BJ (cell line): ENCODE results near the gene ZNF584. TPM values are rescaled to one million over a fixed set of nuclear protein-coding genes. Genes with fewer than 3 reads are reported as not detected.
A peak's percentile ranks its signal among the peaks of the same experiment; 100 is the strongest.

Source experiments
- CTCF ChIA-PET: fragments of 350-600 bp; formaldehyde crosslinking; extraction: SDS; loops from one replicate; lab custom pipeline; 2021; ENCODE audit warnings: antibody characterized with exemption, inconsistent platforms; lab: Yijun Ruan, JAX
- POLR2A ChIA-PET: fragments of 300-600 bp; sonication (Branson Sonifier 250); formaldehyde crosslinking; extraction: SDS; loops from one replicate; lab custom pipeline; 2021; ENCODE audit warnings: antibody characterized with exemption; lab: Charles Lee
- DNase-seq: peaks from one replicate; pipeline ENCODE4 v3.0.0-alpha.2; 2011; ENCODE audit warnings: low read depth
- H3K27me3 ChIP-seq: 2 replicates; pipeline ENCODE4 v1.6.0; 2011; ENCODE audit warnings: low read length; ENCODE audit not compliant: control insufficient read depth, insufficient read depth
- H3K36me3 ChIP-seq: 2 replicates; pipeline ENCODE4 v1.5.1; 2011; ENCODE audit warnings: low read length; ENCODE audit not compliant: control insufficient read depth, insufficient read depth
- H3K4me3 ChIP-seq: 2 replicates; pipeline ENCODE4 v1.5.1; 2011; ENCODE audit warnings: low read depth, mild to moderate bottlenecking, control low read depth, low read length
- polyA plus RNA-seq: library from polyadenylated mRNA; depleted of rRNA; stranded (reverse); fragments of >200 nt; gene quantifications from 2 replicates; pipeline ENCODE4 v1.2.3, GENCODE V29; 2011
- TF ChIP-seq, protein P1 (sequence below): IDR thresholded peaks from 2 replicates; pipeline ENCODE4 v1.5.1; 2011; ENCODE audit warnings: low read depth, mild to moderate bottlenecking, control low read depth, inconsistent platforms, low read length, moderate library complexity; ENCODE audit not compliant: insufficient read depth

ZNF584 gene
- polyA plus RNA-seq, 1 experiment, result 10.0 TPM

DNA sequence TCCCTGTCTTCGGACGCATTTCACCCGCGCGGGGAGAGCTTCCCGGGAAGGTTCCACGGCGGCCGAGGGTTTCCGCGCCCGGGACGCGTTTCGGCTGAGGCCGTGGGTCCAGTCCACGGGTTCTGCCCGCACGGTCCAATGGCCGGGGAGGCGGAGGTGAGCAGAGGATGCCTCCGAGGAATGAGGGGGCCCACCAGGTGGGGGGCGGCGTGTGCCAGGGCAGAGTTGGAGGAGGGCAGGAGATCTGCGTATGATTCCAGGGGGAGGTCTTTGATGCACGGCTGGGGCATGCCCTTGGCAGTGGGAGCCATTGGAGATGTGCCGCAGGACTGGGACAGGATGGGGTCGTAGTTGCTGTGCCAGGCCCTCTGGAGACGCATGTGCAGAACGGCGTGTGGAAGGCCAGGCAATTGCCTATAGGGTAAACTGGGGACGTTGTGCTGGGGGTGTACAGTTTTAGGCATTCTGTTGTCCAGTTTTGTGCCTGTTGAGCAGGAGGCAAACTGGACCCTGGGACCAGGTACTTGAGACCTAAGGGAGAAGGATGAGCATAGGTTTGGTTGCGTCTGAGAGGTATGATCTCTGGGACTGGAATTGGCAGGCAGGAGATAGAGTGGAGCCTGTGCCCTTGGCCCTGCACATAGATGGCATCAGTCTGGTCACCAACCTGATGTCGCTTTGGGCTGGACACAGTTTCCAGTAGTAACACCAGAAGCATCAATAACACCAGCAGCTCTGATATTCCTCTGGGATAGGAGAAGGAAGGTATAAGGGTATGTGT, 751 bp downstream of the ZNF584 start:
- CTCF ChIA-PET, result interaction anchor here (0.8 kb wide), 1 partner anchor 15 kb away, joined by 3 read pairs; no protein-coding TSS in a partner anchor
- H3K4me3 ChIP-seq, result peak overlapping the region; percentile 68
- no peak for DNase-seq
- H3K36me3 ChIP-seq, result no peaks in the 10 kb centered on the region
- H3K27me3 ChIP-seq, result no peaks in the 10 kb centered on the region
- POLR2A ChIA-PET, result interaction anchor here (0.6 to 0.8 kb wide), 2 partner anchors 52 to 728 kb away, joined by 3 read pairs; partner anchors contain the start of gene ZNF551
- TF ChIP-seq, protein P1, sequence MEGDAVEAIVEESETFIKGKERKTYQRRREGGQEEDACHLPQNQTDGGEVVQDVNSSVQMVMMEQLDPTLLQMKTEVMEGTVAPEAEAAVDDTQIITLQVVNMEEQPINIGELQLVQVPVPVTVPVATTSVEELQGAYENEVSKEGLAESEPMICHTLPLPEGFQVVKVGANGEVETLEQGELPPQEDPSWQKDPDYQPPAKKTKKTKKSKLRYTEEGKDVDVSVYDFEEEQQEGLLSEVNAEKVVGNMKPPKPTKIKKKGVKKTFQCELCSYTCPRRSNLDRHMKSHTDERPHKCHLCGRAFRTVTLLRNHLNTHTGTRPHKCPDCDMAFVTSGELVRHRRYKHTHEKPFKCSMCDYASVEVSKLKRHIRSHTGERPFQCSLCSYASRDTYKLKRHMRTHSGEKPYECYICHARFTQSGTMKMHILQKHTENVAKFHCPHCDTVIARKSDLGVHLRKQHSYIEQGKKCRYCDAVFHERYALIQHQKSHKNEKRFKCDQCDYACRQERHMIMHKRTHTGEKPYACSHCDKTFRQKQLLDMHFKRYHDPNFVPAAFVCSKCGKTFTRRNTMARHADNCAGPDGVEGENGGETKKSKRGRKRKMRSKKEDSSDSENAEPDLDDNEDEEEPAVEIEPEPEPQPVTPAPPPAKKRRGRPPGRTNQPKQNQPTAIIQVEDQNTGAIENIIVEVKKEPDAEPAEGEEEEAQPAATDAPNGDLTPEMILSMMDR, result no peak

DNA sequence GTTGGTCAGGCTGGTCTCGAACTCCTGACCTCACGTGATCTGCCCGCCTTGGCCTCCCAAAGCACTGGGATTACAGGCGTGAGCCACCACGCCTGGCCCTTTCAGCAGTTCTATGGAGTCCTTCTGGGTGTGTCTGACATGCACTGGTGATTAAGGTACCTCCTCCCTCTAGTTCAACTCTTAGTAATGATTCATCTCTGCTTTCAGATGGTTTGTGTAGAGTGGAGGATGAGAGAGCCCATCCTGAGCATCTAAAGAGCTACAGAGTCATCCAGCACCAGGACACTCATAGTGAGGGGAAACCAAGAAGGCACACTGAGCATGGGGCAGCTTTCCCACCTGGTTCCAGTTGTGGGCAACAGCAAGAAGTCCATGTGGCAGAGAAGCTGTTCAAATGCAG, 8.2 kb downstream of the ZNF584 start:
- Histone ChIP-seq H3K36me3 (peaks cover 24% of the 10 kb centered on the region), H3K4me3 (no peak overlapping the region), H3K27me3 (no peaks in the 10 kb centered on the region)
- ChIA-PET POLR2A (interaction anchor here (0.6 kb wide), 1 partner anchor 70 kb away, joined by 3 read pairs; no protein-coding TSS in a partner anchor), CTCF (no interaction called here)
- DNase-seq, result no peak
- TF ChIP-seq, protein P1, result no peak

DNA sequence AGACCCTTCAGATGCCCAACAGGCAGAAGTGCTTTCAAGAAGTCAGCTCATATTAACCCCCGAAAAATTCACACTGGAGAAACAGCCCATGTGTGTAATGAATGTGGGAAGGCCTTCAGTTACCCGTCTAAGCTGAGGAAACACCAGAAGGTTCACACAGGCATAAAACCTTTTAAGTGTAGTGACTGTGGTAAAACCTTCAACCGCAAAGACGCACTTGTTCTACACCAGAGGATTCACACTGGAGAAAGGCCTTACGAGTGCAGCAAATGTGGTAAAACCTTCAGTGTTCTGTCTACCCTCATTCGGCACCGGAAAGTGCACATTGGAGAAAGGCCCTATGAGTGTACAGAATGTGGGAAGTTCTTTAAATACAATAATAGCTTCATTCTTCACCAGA, 8.6 kb downstream of the ZNF584 start:
- CTCF ChIA-PET, result no interaction called here
- POLR2A ChIA-PET, result no interaction called here
- H3K27me3 ChIP-seq, result no peaks in the 10 kb centered on the region
- TF ChIP-seq, protein P1, result no peak
- H3K36me3 ChIP-seq, result peaks cover 24% of the 10 kb centered on the region
- H3K4me3 ChIP-seq, result no peak overlapping the region
- DNase-seq, result no peak

DNA sequence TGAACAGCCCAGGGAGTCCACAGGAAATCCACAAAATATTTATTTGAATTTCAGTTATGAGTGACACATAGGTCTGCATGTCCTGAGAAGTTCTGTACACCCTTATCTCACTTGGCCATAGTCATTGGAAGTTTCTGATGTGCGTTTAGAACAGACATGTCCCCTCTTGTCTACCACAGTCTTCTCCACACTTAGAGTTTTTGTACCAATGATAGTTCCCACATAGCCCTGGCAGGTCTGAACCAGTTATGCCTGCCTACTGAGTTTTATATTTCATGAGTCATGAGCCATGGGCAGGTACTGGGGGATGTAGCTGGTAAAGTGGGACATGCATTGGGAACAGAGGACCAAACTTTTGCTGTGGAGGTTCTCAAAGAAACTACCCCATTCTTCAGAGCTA, 20.2 kb downstream of the ZNF584 start:
- H3K4me3 ChIP-seq, result no peak overlapping the region
- no peak for DNase-seq
- H3K27me3 ChIP-seq, result no peaks in the 10 kb centered on the region
- CTCF ChIA-PET, result no interaction called here
- TF ChIP-seq, protein P1, result no peak
- POLR2A ChIA-PET, result no interaction called here
- H3K36me3 ChIP-seq, result peaks cover under 1% of the 10 kb centered on the region

DNA sequence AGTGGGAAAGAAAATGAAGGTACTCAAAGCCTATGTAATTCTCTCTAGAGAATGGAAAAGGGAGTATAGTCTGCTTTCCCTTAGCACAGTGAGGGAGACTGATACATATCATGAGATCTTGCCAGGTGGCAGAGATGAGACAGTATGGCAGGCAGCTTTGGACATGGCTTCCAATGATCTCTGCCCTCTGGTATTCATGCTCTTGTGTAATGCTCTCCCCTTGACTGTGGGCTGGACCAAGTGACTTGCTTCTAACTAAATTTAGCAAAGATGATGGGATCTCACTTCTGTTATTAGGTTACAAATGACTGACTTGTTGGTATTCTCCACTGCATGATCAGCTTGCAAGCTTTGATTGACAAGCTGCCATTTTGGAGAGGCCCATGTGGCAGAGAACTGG, 21.3 kb downstream of the ZNF584 start:
- DNase-seq, result no peak
- Histone ChIP-seq H3K27me3 (no peaks in the 10 kb centered on the region), H3K4me3 (no peak overlapping the region), H3K36me3 (peaks cover 9% of the 10 kb centered on the region)
- ChIA-PET POLR2A (no interaction called here), CTCF (interaction anchor here (1.0 kb wide), 1 partner anchor 9 kb away, joined by 3 read pairs; no protein-coding TSS in a partner anchor)
- TF ChIP-seq, protein P1, result no peak
